K562 (cell line): ENCODE results near the gene DNAJC11. TPM values are rescaled to one million over a fixed set of nuclear protein-coding genes. Genes with fewer than 3 reads are reported as not detected.
A peak's percentile ranks its signal among the peaks of the same experiment; 100 is the strongest.

ENCODE experiments used
- ATAC-seq: fragments of 200-7000 bp; cut with Tn5 transposase; 3 replicates; pipeline ENCODE4 v1.9.1; 2020; ENCODE audit warnings: moderate library complexity
- BruUV-seq: library from RNA; stranded (reverse); fragments of 400-500 nt; replicated peaks from 2 replicates; lab custom pipeline; 2021; lab: Mats Ljungman, UMichigan
- CTCF ChIA-PET: fragments of 300-600 bp; formaldehyde crosslinking; extraction: SDS; loops from one replicate; lab custom pipeline; 2021; ENCODE audit warnings: low intra/inter-chr PET ratio; lab: Yijun Ruan, JAX
- POLR2A ChIA-PET: fragments of 300-600, 350-650 bp; sonication (Branson Sonifier 250); formaldehyde crosslinking; extraction: SDS; loops from one replicate; lab custom pipeline; 2021; ENCODE audit warnings: antibody characterized with exemption, inconsistent platforms; lab: Yijun Ruan, JAX
- DNase-seq, 4 experiments: peaks; one replicate each; pipeline versions ENCODE4 v3.0.0 to v3.0.0-alpha.2; 2011 to 2018; ENCODE audit warnings: low spot score in 3 of 4, mixed read lengths in 3 of 4; ENCODE audit errors: extremely low read depth in 1 of 4
- FAIRE-seq: peaks from 2 replicates; lab custom pipeline; 2011; peaks lifted over from hg19 to GRCh38; lab: Jason Lieb, UNC
- H2AFZ ChIP-seq: 2 replicates; pipeline ENCODE4 v1.6.0; 2011; ENCODE audit warnings: low read depth, low read length, control low read depth, inconsistent platforms
- H3K27ac ChIP-seq: fragments of 200-600 bp; 3 replicates; pipeline ENCODE4 v1.8.0; 2011; ENCODE audit warnings: low read depth, mild to moderate bottlenecking, control low read depth, inconsistent platforms, low read length, moderate library complexity, mixed read lengths; ENCODE audit errors: extremely low read depth
- H3K27me3 ChIP-seq, 2 experiments: fragments of 300-600 bp in 1 of 2; 2 replicates in 1 of 2; 3 replicates in 1 of 2; pipeline versions ENCODE4 v1.6.0 to v1.8.0; 2011; ENCODE audit warnings: inconsistent platforms in 2 of 2, low read length in 2 of 2, mild to moderate bottlenecking in 1 of 2, mixed read lengths in 1 of 2, moderate library complexity in 1 of 2; ENCODE audit not compliant: control insufficient read depth in 2 of 2, insufficient read depth in 2 of 2
- H3K36me3 ChIP-seq: fragments of 300-600 bp; 3 replicates; pipeline ENCODE4 v1.8.0; 2011; ENCODE audit warnings: mild to moderate bottlenecking, low read length, inconsistent platforms; ENCODE audit not compliant: control insufficient read depth, insufficient read depth
- H3K4me1 ChIP-seq, 2 experiments: fragments of 200-600 bp in 1 of 2; replicated peaks in 1 of 2; 2 replicates in 1 of 2; 3 replicates in 1 of 2; pipeline versions ENCODE4 v1.5.1 to v1.8.0; 2011; ENCODE audit warnings: inconsistent platforms in 2 of 2, low read length in 2 of 2, mild to moderate bottlenecking in 1 of 2, mixed read lengths in 1 of 2, moderate library complexity in 1 of 2; ENCODE audit not compliant: control insufficient read depth in 2 of 2, insufficient read depth in 2 of 2
- H3K4me2 ChIP-seq: 2 replicates; pipeline ENCODE4 v1.6.1; 2011; ENCODE audit warnings: low read length, control low read depth, inconsistent platforms, mixed read lengths; ENCODE audit not compliant: insufficient read depth
- H3K4me3 ChIP-seq: fragments of 200-600 bp; sonication (generic), shearing (Covaris generic); 2 replicates; pipeline ENCODE4 v1.5.1; 2016; ENCODE audit warnings: control low read depth, inconsistent platforms
- H3K79me2 ChIP-seq: fragments of 200-600 bp; 3 replicates; pipeline ENCODE4 v1.8.0; 2011; ENCODE audit warnings: low read length, inconsistent platforms; ENCODE audit not compliant: control insufficient read depth, insufficient read depth
- H3K9ac ChIP-seq, 2 experiments: 2 replicates each; pipeline versions ENCODE4 v1.6.0 to v1.6.1; 2011; ENCODE audit warnings: low read depth in 2 of 2, low read length in 2 of 2, control low read depth in 1 of 2, inconsistent platforms in 1 of 2, mild to moderate bottlenecking in 1 of 2, mixed read lengths in 1 of 2; ENCODE audit not compliant: insufficient read depth in 1 of 2
- H3K9me1 ChIP-seq: one replicate; pipeline ENCODE4 v1.6.0; 2011; ENCODE audit warnings: inconsistent platforms, mild to moderate bottlenecking, low read length, moderate library complexity; ENCODE audit not compliant: control insufficient read depth, insufficient read depth
- H3K9me3 ChIP-seq: replicated peaks from 2 replicates; pipeline ENCODE4 v1.5.1; 2011; ENCODE audit warnings: low read depth, low read length, inconsistent platforms; ENCODE audit not compliant: control insufficient read depth, insufficient read depth
- H4K20me1 ChIP-seq: replicated peaks from 2 replicates; pipeline ENCODE4 v1.6.1; 2011; ENCODE audit warnings: low read length, inconsistent platforms, mixed read lengths; ENCODE audit not compliant: control insufficient read depth, insufficient read depth
- NFIC ChIP-seq: fragments of 450-650 bp; IDR thresholded peaks from 2 replicates; pipeline ENCODE4 v1.6.1; 2017; ENCODE audit warnings: mild to moderate bottlenecking, inconsistent platforms
- NFIX ChIP-seq: fragments of 250-450 bp; sonication (Bioruptor Pico); IDR thresholded peaks from 2 replicates; pipeline ENCODE4 v1.4.0; 2020; ENCODE audit warnings: low read depth, mild to moderate bottlenecking, moderate library complexity
- SMAD1 ChIP-seq: fragments of 150-350 bp; IDR thresholded peaks from 2 replicates; pipeline ENCODE4 v1.6.1; 2014; ENCODE audit warnings: low read length, low read depth; ENCODE audit not compliant: partially characterized antibody
- WGBS: fragments of 100-300 bp; shearing (Covaris generic); methylation state at CpG from one replicate; pipeline ENCODE4 v1.1.6; 2016; ENCODE audit warnings: low coverage, mixed read lengths; ENCODE audit not compliant: insufficient coverage; ENCODE audit errors: missing lambda C conversion rate; 5-methylcytosine and 5-hydroxymethylcytosine counted together
- in situ Hi-C: fragments of 300-500 bp; cut with MboI; formaldehyde crosslinking; loops from 4 replicates; pipeline ENCODE4 v1.15.0; 2018; ENCODE audit warnings: inconsistent platforms, mixed read lengths
- intact Hi-C: fragments of 100-400 bp; cut with micrococcal nuclease; formaldehyde crosslinking; loops from 2 replicates; pipeline ENCODE4 v1.14.2; 2022
- polyA plus RNA-seq, 8 experiments: library from polyadenylated mRNA; depleted of rRNA in 4 of 8; stranded (reverse) in 5 of 8; unstranded in 3 of 8; fragments of >200 nt; fragmentation: Nextera tagmentation in 2 of 8; fragmentation: Illumina TruSeq in 1 of 8; extraction: Ambion mirVana in 2 of 8; extraction: Trizol in 1 of 8; gene quantifications; 2 replicates each; pipeline versions ENCODE4 v1.2.1 to v1.2.3, GENCODE V29; 2011 to 2014; ENCODE audit warnings: inconsistent platforms in 1 of 8, missing spikeins in 1 of 8
- total RNA-seq, 7 experiments: library from RNA; depleted of rRNA in 6 of 7; stranded (reverse); fragments of >200 nt in 6 of 7; fragmentation: Illumina TruSeq in 2 of 7; extraction: Trizol in 2 of 7; gene quantifications; 2 replicates each; pipeline versions ENCODE4 v1.2.1 to v1.2.3, GENCODE V29; 2011 to 2021; ENCODE audit warnings: low replicate concordance in 1 of 7
- TF ChIP-seq, protein P1 (sequence below): fragments of 200-800 bp; sonication (Bioruptor generic); IDR thresholded peaks from 2 replicates; pipeline ENCODE4 v1.6.1; 2017; ENCODE audit warnings: missing genetic modification characterization, missing compliant biosample characterization

DNAJC11 gene
- total and polyA plus RNA-seq, 9 of the 15 experiments (the other 6 are each of a cell fraction or from before 2014, with no cell fraction given): 14.1 to 123 (median 76.6) TPM

DNA sequence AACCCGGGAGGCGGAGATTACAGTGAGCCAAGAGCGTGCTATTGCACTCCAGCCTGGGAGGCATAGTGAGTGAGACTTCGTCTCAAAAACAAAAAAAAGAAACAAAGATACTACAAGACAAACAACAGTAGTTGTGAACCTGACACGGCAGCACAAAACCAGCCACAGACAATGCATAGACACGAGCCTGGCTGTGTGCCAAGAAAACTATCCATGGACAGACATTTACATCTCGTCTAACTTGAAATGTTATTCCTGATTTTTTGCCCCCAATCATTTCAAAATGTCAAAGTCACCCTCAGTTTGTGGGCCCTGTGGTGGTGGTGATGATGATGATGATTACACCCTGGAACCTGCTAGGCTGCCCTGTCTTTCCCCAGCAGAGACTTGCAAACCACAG is 105.3 kb downstream of the DNAJC11 start:
- no peak overlapping the region for H3K27ac ChIP-seq
- in situ Hi-C loops (no loop called here), intact Hi-C loops (no loop called here)
- ChIA-PET POLR2A (interaction anchor here (0.6 to 10.7 kb wide), 2 partner anchors 12 to 24 kb away, joined by 5 to 221 read pairs; partner anchors contain the start of gene ZBTB48), CTCF (no interaction called here)
- H3K9ac ChIP-seq: no peak overlapping the region; a peak in 1 of 4 replicates
- peaks cover 26% of the 10 kb centered on the region for H3K9me1 ChIP-seq
- H2AFZ ChIP-seq: no peak overlapping the region
- 77% methylated on average over 7 of the region's 7 CpGs for WGBS
- peaks cover 63% of the 10 kb centered on the region for H4K20me1 ChIP-seq
- H3K36me3 ChIP-seq: peaks cover 93% of the 10 kb centered on the region
- DNase-seq (no peak), FAIRE-seq (peak; percentile 52), ATAC-seq (no peak)
- TF ChIP-seq NFIC: peak; percentile 99
- TF ChIP-seq, protein P1, sequence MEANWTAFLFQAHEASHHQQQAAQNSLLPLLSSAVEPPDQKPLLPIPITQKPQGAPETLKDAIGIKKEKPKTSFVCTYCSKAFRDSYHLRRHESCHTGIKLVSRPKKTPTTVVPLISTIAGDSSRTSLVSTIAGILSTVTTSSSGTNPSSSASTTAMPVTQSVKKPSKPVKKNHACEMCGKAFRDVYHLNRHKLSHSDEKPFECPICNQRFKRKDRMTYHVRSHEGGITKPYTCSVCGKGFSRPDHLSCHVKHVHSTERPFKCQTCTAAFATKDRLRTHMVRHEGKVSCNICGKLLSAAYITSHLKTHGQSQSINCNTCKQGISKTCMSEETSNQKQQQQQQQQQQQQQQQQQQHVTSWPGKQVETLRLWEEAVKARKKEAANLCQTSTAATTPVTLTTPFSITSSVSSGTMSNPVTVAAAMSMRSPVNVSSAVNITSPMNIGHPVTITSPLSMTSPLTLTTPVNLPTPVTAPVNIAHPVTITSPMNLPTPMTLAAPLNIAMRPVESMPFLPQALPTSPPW (CRISPR knock-in tag): no peak
- TF ChIP-seq NFIX (CRISPR knock-in tag): peak; percentile 85
- peak; percentile 54 for TF ChIP-seq SMAD1
- H3K4me1 ChIP-seq: peaks cover 23 to 48% of the 10 kb centered on the region in 2 experiments
- BruUV-seq: no TSS peak
- H3K4me3 ChIP-seq: no peak overlapping the region
- H3K9me3 ChIP-seq: no peaks in the 10 kb centered on the region
- H3K4me2 ChIP-seq: no peak overlapping the region
- no peaks in the 10 kb centered on the region for H3K27me3 ChIP-seq
- peaks cover 65% of the 10 kb centered on the region for H3K79me2 ChIP-seq
